H9 (cell line): ENCODE measurements around the gene BCL2L15. TPM values are rescaled to one million over a fixed set of nuclear protein-coding genes. Genes with fewer than 3 reads are reported as not detected.

Experiments used
- DNase-seq: peaks from one replicate; pipeline ENCODE4 v3.0.0-alpha.2; 2017
- H2AFZ ChIP-seq: one replicate; pipeline ENCODE4 v1.6.1; 2013; ENCODE audit warnings: mild to moderate bottlenecking, low read length, control low read depth, moderate library complexity
- H2AK5ac ChIP-seq: 2 replicates; pipeline ENCODE4 v1.6.1; 2013; ENCODE audit warnings: low read length, control low read depth, mixed read lengths; ENCODE audit not compliant: insufficient read length
- H2BK120ac ChIP-seq: one replicate; pipeline ENCODE4 v1.6.1; 2013; ENCODE audit warnings: low read depth, mild to moderate bottlenecking, low read length, control low read depth, inconsistent platforms; ENCODE audit not compliant: poor library complexity, severe bottlenecking
- H2BK12ac ChIP-seq: 2 replicates; pipeline ENCODE4 v1.6.1; 2013; ENCODE audit warnings: low read length, control low read depth, mixed read lengths, low read depth; ENCODE audit not compliant: insufficient read length
- H2BK15ac ChIP-seq: 2 replicates; pipeline ENCODE4 v1.6.1; 2013; ENCODE audit warnings: low read depth, low read length, control low read depth
- H2BK20ac ChIP-seq: one replicate; pipeline ENCODE4 v1.6.1; 2013; ENCODE audit warnings: low read depth, mild to moderate bottlenecking, low read length, control low read depth, inconsistent platforms; ENCODE audit not compliant: poor library complexity, severe bottlenecking
- H2BK5ac ChIP-seq: 2 replicates; pipeline ENCODE4 v1.6.1; 2013; ENCODE audit warnings: low read length, control low read depth, mixed read lengths; ENCODE audit not compliant: insufficient read length
- H3K14ac ChIP-seq: 2 replicates; pipeline ENCODE4 v1.6.1; 2013; ENCODE audit warnings: low read length, control low read depth; ENCODE audit not compliant: insufficient read depth
- H3K18ac ChIP-seq: 2 replicates; pipeline ENCODE4 v1.6.1; 2013; ENCODE audit warnings: low read depth, mild to moderate bottlenecking, mixed read lengths, low read length, control low read depth; ENCODE audit not compliant: insufficient read length
- H3K23ac ChIP-seq: 2 replicates; pipeline ENCODE4 v1.6.1; 2013; ENCODE audit warnings: low read length, control low read depth, mixed read lengths, low read depth; ENCODE audit not compliant: insufficient read length
- H3K23me2 ChIP-seq: 2 replicates; pipeline ENCODE4 v1.6.1; 2013; ENCODE audit warnings: low read depth, mild to moderate bottlenecking, mixed read lengths, low read length, control low read depth; ENCODE audit not compliant: insufficient read length, poor library complexity, severe bottlenecking
- H3K27ac ChIP-seq: 2 replicates; pipeline ENCODE4 v1.5.1; 2013; ENCODE audit warnings: low read length, control low read depth, mixed read lengths, low read depth; ENCODE audit not compliant: insufficient read length
- H3K27me3 ChIP-seq: 2 replicates; pipeline ENCODE4 v1.6.1; 2013; ENCODE audit warnings: low read length, control low read depth, inconsistent platforms; ENCODE audit not compliant: insufficient read depth
- H3K4ac ChIP-seq: 2 replicates; pipeline ENCODE4 v1.6.1; 2013; ENCODE audit warnings: low read depth, mild to moderate bottlenecking, control low read depth, inconsistent platforms, low read length, moderate library complexity
- H3K4me1 ChIP-seq: 2 replicates; pipeline ENCODE4 v1.6.1; 2013; ENCODE audit warnings: low read length, control low read depth, inconsistent platforms; ENCODE audit not compliant: insufficient read depth
- H3K4me2 ChIP-seq: 2 replicates; pipeline ENCODE4 v1.6.1; 2013; ENCODE audit warnings: low read length, control low read depth, mixed read lengths; ENCODE audit not compliant: insufficient read length, insufficient read depth
- H3K56ac ChIP-seq: 2 replicates; pipeline ENCODE4 v1.6.1; 2013; ENCODE audit warnings: low read depth, mild to moderate bottlenecking, mixed read lengths, low read length, control low read depth; ENCODE audit not compliant: insufficient read length
- H3K79me1 ChIP-seq: 2 replicates; pipeline ENCODE4 v1.6.1; 2013; ENCODE audit warnings: low read depth, mild to moderate bottlenecking, moderate library complexity, low read length, control low read depth, inconsistent platforms; ENCODE audit not compliant: insufficient read depth, poor library complexity, severe bottlenecking
- H3K79me2 ChIP-seq: 2 replicates; pipeline ENCODE4 v1.6.1; 2013; ENCODE audit warnings: low read length, control low read depth, inconsistent platforms; ENCODE audit not compliant: insufficient read depth
- H3K9ac ChIP-seq: 2 replicates; pipeline ENCODE4 v1.6.1; 2013; ENCODE audit warnings: low read length, control low read depth, mixed read lengths; ENCODE audit not compliant: insufficient read length; ENCODE audit errors: extremely low read depth
- H3K9me3 ChIP-seq: one replicate; pipeline ENCODE4 v1.6.1; 2013; ENCODE audit warnings: low read depth, low read length, inconsistent platforms; ENCODE audit not compliant: control insufficient read depth
- H3T11ph ChIP-seq: one replicate; pipeline ENCODE4 v1.6.1; 2013; ENCODE audit warnings: mild to moderate bottlenecking, low read length, control low read depth, inconsistent platforms
- H4K20me1 ChIP-seq: one replicate; pipeline ENCODE4 v1.6.1; 2013; ENCODE audit not compliant: control insufficient read depth, insufficient read length, insufficient read depth
- H4K5ac ChIP-seq: 2 replicates; pipeline ENCODE4 v1.6.1; 2013; ENCODE audit warnings: low read depth, mild to moderate bottlenecking, mixed read lengths, low read length, control low read depth; ENCODE audit not compliant: insufficient read length
- H4K8ac ChIP-seq: replicated peaks from 2 replicates; pipeline ENCODE4 v1.6.1; 2013; ENCODE audit warnings: low read length, control low read depth, mixed read lengths, low read depth; ENCODE audit not compliant: insufficient read length
- H4K91ac ChIP-seq: 2 replicates; pipeline ENCODE4 v1.6.1; 2013; ENCODE audit warnings: low read depth, mild to moderate bottlenecking, moderate library complexity, mixed read lengths, low read length, control low read depth; ENCODE audit not compliant: insufficient read length
- H3K27ac Mint-ChIP-seq, 3 experiments: 2 replicates in 2 of 3; 3 replicates in 1 of 3; pipeline ENCODE4 v1.8.0; 2020 to 2021; ENCODE audit warnings: mixed read lengths in 3 of 3, mild to moderate bottlenecking in 1 of 3, moderate library complexity in 1 of 3
- H3K27me3 Mint-ChIP-seq: 2 replicates; pipeline ENCODE4 v1.8.0; 2021; ENCODE audit warnings: low read depth, mild to moderate bottlenecking, moderate library complexity, mixed read lengths
- H3K36me3 Mint-ChIP-seq, 3 experiments: 2 replicates in 2 of 3; 3 replicates in 1 of 3; pipeline ENCODE4 v1.8.0; 2020 to 2021; ENCODE audit warnings: low read depth in 3 of 3, mixed read lengths in 3 of 3; ENCODE audit not compliant: insufficient read depth in 1 of 3
- H3K4me1 Mint-ChIP-seq, 2 experiments: 2 replicates each; pipeline ENCODE4 v1.8.0; 2020; ENCODE audit warnings: mixed read lengths in 2 of 2
- H3K4me3 Mint-ChIP-seq, 2 experiments: 2 replicates in 1 of 2; 3 replicates in 1 of 2; pipeline ENCODE4 v1.8.0; 2020 to 2021; ENCODE audit warnings: mild to moderate bottlenecking in 2 of 2, mixed read lengths in 2 of 2, moderate library complexity in 1 of 2
- H3K9me3 Mint-ChIP-seq, 2 experiments: 2 replicates in 1 of 2; 3 replicates in 1 of 2; pipeline ENCODE4 v1.8.0; 2020; ENCODE audit warnings: mild to moderate bottlenecking in 2 of 2, mixed read lengths in 2 of 2, moderate library complexity in 1 of 2
- CTCF ChIP-seq: fragments of 200-600 bp; sonication (generic); conservative IDR thresholded peaks from 3 replicates; pipeline ENCODE4 v1.8.0; 2021; ENCODE audit warnings: antibody characterized with exemption, mild to moderate bottlenecking
- WGBS: extraction: QIAGEN DNeasy Blood & Tissue Kit; methylation state at CpG from one replicate; pipeline ENCODE4 v1.1.7; 2013; ENCODE audit warnings: missing lambda C conversion rate, low lambda C conversion rate, mixed read lengths; ENCODE audit not compliant: insufficient read length; ENCODE audit errors: extremely low coverage; 5-methylcytosine and 5-hydroxymethylcytosine counted together
- total RNA-seq: library from RNA; stranded (reverse); gene quantifications from 2 replicates; pipeline ENCODE4 v1.2.1, GENCODE V29; 2021

BCL2L15 gene
- total RNA-seq, 1 experiment from 2014 or later: 0.22 TPM

- Histone ChIP-seq H2BK120ac (no peak overlapping the region), H3T11ph (no peak overlapping the region), H2BK20ac (no peak overlapping the region), H4K8ac (no peak overlapping the region), H3K23ac (no peak overlapping the region), H2BK5ac (no peak overlapping the region), H3K4me2 (no peak overlapping the region), H3K4ac (no peak overlapping the region), H3K9me3 (no peaks in the 10 kb centered on the region), H2BK15ac (no peak overlapping the region), H4K20me1 (no peaks in the 10 kb centered on the region), H3K4me1 (no peaks in the 10 kb centered on the region), H3K79me2 (no peaks in the 10 kb centered on the region), H2AFZ (no peak overlapping the region), H2AK5ac (no peak overlapping the region), H3K27ac (no peak overlapping the region), H3K23me2 (no peaks in the 10 kb centered on the region), H3K56ac (no peak overlapping the region), H3K27me3 (no peaks in the 10 kb centered on the region), H2BK12ac (no peak overlapping the region), H3K14ac (no peak overlapping the region), H4K5ac (no peak overlapping the region), H3K18ac (no peak overlapping the region), H4K91ac (no peak overlapping the region), H3K9ac (no peak overlapping the region), H3K79me1 (no peaks in the 10 kb centered on the region)
- no peak for DNase-seq
- Mint-ChIP-seq H3K4me1 (no peaks in the 10 kb centered on the region; a peak in 1 of 4 replicates), H3K36me3 (no peaks in the 10 kb centered on the region), H3K27ac (peak overlapping the region in 1 of 3 experiments; percentile 37; a peak in 1 of 7 replicates), H3K9me3 (no peaks in the 10 kb centered on the region), H3K27me3 (no peaks in the 10 kb centered on the region), H3K4me3 (no peak overlapping the region)
- no CpG with 5 or more reads among the region's 2 CpGs for WGBS
- no peak for TF ChIP-seq CTCF
Measured at GRCh38 chr1:113856401-113856790, 31.0 kb downstream of the BCL2L15 start.
